Stimulated activated CD4-positive, alpha-beta T cell treated with anti-CD3 and anti-CD28 coated beads, Interleukin-2, amount 100 ng/mL, for 24 hours (primary cell): ENCODE data around the gene PDIA5.

Source experiments
- DNase-seq, 2 donors: peaks; one replicate each; pipeline ENCODE4 v3.0.0-alpha.2; 2020

PDIA5 gene

DNA sequence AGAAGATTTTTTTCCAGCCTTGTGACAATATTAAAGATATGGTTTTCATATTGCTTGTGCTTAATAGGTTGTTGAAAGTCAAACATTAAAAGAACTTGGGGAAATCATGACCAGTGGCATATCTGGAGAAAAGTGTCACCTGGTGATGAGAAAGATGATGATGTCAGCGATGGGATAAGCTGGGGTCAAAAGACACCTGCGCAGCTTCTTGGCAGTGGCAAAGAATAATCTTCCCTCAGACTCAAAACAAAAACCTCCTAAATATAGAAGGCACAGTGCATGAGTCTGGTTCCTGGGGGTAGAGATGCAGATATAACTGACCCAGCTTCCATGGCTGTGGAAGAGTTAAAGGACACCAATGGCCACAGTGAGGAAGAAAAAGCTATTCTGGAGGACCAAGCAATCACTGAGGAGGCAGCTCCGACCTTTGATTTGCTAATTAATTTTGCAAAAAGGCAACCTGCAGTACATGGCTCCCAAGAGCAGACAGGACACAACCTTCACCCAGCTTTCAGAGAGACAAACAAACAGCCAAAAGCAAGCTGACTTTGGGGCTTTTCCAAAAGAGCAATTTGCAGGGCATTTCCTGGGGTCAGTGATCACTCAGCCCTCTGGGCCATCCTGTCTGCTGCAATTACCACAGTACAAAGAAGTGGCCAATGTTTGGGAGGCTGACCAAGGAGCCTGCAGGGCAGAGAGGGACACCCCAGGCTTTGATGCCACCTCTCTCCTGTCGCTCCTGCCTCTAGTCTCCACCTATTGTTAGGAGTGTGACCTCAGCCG lies 21.7 kb upstream of the PDIA5 start:
- DNase-seq, result no peak

DNA sequence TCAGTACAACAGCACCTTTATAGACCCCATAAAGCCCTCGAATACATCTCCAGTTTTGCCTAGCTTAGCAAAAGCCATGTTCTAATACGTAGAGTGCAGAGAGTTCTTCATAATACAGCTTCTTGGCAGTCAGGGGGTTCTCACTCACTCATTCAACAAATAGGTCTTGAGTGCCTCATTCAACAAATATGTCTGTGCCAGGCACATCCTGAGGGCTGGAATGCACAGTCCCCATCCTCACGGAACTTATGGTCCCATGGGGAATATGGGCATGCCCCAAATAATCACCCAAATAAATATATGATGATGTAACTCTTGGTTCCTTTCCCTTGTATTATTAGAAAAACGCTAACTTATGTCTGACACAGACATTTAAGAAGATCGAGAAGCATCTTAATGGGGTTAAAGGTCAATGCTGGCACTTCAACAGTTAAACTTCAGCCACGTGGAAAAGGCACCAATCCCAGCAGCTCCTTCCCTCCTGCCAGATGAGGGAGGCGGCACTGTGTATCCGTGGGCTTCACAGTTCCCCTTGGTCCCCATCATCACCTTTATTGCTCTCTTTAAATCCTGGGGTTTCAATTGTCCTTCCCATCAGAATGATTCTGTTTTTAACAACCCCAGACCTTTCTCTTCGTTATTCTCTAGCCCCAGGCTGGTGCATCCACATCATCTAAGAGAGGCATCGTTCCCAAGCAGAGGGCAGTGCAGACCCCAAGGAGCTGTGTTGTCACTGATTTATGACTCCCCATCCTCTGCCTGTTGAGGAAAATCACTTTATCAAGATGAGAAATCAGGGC lies 20.4 kb upstream of the PDIA5 start:
- no peak for DNase-seq

DNA sequence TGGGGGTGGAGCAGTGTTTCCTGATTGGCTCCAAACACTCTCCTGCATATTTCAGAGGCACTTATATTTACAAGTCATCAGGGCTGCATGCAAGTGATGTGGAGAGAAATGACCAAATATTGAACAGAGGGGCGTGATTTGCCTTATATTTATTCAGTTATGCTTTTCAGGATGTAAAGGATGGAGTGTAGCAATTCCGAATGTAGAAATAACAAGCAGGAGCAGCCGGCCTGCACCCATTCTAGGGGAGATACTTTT lies 19.8 kb upstream of the PDIA5 start:
- no peak for DNase-seq

DNA sequence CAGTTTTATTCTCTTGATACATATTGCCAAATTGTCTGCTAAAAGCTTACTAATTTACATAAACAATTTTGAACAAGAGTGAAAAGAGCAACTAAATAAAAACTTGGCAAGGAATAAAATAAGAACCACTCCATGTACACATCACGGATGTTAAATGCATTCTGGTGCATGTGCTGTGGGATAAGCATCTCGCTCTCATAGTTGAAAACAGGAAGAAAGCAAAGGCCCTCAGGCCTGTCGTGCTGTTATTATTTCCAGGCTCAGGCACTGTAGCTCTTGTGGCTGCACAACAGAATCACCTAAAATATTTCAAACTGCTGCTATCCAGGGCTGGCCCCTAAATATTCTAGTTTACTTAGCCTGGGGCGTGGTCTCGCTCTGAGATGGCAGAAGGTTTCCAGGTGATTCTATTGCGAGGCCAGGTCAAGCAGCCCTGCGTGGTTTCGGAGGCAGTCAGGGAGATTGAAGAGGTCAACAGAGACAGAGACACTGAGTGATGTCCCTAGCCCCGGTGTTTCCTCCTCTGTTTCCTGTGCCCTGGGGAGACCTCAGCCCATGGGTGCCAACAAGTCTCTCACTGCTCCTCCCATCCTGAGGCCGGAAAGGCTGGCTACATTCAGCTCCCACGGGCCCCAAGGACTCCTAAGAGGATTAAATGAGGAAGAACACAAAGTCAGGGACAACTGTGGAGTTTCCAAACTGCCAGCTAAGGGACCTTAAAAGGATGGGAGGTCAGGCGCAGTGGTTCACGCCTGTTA lies 18.2 kb upstream of the PDIA5 start:
- DNase-seq, result no peak

DNA sequence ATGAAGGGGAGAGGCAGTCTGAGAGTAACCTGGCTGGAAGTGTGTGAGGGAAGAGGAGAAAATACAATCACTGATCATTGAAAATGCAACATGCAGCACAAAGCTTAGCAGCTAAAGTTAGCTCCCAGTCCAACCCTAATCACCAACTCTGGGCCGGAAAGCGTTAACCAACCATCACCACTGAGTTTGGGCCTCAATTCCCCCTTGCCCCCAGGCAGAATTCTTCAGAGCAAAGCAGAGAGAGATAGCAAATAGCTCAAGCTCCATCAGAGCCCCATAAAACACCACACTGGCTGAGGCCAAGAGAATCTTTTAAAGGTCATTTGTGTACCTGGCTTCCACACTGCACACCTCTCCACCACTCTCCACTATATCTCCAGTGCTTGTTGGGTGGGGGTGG lies 16.2 kb upstream of the PDIA5 start:
- DNase-seq, result no peak

DNA sequence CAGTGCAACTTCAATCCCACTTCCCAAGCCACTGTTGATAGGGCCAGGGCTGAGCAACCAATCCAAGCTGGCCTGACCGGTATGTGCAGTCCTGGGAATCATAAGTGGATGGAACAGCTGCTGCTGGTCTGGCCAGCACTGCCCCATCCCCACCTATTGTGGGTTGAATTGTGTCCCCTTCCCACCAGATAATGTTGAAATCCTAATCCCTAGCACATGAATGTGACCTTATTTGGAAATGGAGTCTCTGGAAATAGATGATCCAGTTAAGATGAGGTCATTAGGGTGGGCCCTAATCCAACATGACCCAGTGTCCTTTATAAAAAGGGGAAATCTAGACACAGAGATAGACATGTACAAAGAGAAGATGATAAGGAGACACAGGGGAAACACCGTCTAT lies 13.7 kb upstream of the PDIA5 start:
- DNase-seq, result no peak

DNA sequence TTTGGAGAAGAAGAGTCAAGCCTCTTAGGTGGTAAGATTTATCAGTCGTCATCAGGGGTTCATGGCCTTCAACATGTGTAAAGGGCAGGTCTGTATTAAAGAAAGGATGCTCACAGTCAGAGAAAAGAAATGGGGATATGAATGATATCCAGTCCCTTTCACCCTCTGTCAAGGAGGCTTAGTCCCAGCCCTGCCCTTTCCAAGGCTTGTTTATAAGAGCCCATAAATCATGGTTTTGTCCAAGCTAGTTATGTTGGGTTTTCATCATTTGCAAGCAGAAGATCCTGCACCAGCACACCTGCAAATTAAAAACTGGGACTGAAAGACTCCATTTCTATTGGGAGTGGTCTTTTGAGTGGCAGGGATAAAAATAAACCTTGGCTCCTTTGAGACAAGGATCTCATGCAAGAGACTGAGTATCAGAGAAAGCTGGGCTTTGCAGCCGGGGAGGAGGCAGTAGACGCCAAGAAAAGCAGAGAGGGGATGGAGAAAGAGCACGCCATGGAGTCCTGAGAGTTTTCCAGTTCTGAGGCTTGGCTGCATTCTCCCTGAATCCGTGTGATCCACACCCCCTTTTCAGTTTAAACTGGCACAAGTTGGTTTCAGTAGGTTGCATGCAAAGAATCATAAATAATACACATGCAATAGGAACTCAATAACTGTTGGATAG lies 12.6 kb upstream of the PDIA5 start:
- no peak for DNase-seq

DNA sequence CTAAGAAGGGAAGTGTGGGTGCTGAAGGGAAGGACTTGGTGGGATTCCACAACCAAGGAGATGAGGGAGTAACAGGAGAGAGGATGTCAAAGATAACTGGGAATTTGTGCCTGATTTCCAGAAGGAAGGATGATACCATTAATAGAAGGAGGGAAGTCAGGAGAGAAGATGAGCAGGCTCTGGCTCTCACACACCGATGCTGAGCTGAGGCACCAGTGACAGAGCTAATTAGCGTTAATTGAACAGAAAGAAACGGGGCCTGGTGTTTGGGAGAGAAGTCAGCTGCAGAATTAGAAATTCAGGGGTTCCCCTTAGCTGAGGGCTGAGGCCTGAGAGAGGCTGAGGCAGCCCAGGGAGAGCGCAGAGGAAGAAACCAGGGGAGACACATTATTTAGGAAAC lies 11.9 kb upstream of the PDIA5 start:
- DNase-seq, result no peak

DNA sequence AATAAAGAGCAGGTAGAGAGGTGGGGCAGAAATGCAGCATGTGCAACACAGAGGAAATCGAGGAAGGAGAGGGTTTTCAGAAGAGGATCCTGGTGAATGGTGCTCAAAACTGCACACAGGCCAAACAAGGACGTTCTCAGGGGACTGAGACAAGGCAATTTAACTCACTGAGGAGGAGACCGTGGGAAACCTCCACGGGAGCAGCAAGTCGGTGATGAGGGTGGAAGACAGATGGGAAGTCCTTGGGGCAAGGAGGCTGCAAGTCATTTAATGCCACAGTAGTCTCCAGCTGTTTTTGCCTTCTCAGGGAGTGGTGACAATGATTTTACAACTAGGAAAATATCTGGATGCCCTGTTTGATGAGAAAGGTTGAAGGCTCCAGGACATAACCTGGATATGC lies 11.5 kb upstream of the PDIA5 start:
- DNase-seq, result no peak

DNA sequence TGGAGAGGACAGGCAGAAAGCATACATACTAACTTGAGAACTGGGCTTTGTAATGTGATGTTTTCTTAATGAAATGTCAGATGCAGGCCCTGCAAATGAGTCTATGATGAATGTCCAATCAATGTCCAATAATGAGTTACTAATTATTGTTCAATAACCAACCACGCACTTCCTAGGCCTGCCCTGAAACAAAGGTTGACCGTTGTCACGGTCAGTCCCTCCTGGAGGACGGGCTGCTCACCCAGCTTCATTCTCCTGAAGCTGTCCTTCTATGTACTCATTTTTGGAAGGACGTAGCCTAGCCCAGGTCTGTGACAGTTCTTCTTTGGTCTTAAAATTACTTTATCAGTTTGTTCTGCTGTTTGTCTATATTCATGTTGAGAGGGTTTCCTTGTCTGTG lies 8.3 kb upstream of the PDIA5 start:
- DNase-seq, result no peak

DNA sequence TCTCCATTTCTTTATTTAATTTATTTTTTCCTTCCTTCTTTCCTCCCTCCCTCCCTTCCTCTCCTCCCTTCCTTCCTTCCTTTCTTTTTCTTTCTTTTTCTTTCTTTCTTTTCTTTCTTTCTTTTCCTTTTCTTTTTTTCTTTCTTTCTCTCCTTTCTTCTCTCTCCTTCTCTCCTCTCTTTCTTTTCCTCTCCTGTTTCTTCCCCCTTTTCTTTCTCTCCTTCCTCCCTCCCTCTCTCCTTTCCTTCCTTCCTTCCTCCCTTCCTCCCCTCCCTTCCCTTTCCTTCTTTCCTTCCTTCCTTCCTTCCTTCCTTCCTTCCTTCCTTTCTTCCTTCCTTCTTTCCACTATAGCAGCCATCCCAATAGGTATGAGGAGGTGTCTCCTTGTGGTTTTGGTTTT lies 6.8 kb upstream of the PDIA5 start:
- DNase-seq, result no peak

DNA sequence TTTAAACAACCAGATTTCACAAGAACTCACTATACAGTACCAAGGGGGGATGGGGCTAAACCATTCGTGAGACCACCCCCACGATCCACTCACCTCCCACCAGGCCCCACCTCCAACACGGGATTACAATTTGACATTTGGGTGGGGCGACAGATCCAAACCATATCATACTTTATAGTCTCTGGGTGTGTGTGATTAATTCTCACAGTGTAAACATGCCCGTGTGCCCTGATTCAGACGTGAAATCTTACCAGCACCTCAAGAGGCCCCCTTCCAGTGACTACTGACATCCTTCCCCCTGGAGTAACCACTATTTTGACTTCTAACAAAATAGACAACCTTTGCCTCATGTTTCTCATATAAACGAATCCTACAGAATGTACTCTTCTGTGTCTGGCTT lies 5.0 kb upstream of the PDIA5 start:
- no peak for DNase-seq

DNA sequence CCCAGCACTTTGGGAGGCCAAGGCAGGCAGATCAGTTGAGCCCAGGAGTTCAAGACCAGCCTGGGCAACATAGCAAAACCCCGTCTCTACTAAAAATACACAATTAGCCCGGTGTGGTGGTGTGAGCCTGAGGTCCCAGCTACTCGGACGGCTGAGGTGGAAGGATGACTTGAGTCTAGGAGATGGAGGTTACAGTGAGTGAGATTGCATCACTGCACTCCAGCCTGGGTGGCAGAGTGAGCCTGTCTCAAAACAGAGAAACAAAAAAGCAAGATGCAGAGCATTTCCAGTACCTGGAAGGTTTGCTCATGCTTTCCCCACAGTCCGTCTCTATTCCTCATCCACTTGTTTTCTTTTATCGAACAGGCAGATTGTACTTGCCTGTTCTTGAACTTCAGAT lies 3.8 kb upstream of the PDIA5 start:
- no peak for DNase-seq

DNA sequence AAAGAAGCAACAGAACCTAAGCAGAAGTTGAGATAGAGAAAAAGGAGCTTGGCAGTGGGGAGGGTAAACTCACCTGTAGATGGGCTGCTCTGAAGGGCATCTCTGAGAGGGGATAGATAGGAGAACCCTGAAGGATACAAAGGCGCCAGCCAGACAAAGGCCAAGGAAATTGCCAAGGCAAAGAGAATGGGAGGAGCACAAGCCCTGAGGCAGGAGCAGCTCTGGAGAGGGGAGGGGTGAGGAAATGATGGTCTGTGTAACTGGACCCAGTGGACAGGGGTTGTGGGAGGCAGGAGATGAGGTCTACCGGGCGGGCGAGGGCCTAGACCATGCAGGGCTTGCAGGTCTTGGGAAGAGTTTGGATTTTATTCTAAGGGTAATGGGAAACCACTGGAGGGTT lies 2.3 kb upstream of the PDIA5 start:
- no peak for DNase-seq

DNA sequence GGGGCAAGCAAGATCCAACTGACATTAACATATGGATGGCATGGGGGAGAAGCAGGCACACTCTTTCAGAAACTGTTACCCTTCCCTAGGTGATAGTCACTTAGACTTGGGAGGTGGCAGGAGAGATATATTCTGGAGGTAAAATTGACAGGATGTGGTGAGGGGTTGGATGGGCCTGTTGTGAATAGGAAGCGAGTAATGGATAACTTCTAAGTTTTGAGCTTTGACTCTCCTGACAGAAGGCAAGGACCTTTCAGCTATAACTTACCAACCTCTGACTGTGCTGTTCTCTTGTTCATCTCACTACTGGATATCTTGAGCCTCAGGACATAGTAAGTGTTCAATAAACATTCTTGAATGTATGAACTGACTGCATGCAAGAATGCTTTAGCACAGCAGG lies 1.9 kb upstream of the PDIA5 start:
- DNase-seq, result no peak

DNA sequence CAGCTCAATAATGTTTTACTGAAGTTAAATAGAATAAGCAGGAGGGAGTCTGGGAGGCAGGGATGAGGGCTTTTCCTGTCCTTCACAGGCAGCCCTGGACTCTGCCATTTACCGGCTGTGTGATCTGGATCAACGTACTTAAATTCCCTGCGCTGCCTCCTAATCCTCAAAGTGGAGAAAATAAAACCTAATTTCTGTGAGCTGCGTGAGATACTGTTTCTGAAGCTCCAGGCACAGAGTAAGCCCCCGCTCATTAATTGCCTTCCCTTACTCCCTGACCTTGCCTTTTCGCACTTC lies 278 bp upstream of the PDIA5 start:
- no peak for DNase-seq

DNA sequence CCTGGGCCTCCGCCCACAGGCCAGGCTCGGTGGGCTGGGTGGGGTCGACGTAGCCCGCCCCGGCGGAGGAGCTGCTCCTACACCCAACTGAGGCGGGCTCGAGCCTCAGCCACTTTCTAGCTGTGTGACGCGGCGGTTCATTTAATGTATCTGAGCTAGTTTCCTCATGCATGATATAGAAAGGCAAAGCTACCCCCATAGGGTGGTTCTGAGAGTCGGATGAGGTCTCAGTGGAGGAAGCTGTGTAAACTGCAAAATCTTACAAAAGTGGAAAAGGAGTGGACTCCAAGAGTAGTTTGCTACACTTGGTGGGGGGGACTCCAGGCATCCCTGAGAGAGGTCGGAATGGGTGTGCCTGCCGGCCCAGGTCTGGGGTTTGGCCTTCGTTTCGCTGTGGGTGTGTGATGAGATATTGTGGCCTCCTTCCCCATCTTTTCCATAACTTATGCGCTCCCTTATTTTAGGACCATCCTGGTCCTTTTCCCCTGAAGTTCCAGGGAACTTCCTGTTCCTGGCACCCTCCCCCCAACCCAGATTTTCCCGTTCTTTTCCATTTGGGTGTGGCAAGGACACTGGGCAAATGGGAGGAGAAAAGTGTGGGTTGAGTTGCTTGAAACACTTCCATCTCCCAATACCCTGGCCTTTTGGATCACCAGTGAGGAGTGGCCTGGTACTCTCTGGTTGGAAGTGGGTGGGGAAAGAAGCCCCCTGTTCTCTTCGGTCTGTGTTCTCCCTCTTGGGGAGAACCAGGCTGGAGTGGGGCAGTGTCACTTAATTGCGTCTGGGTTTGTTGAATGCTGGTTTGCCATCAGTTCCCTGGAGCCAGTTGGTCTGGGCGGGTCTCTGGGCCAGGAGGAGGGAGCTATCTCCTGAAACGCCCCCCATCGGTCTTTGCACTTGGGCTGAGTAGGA lies 1.1 kb downstream of the PDIA5 start:
- DNase-seq, result peak; percentile 40 to 41

DNA sequence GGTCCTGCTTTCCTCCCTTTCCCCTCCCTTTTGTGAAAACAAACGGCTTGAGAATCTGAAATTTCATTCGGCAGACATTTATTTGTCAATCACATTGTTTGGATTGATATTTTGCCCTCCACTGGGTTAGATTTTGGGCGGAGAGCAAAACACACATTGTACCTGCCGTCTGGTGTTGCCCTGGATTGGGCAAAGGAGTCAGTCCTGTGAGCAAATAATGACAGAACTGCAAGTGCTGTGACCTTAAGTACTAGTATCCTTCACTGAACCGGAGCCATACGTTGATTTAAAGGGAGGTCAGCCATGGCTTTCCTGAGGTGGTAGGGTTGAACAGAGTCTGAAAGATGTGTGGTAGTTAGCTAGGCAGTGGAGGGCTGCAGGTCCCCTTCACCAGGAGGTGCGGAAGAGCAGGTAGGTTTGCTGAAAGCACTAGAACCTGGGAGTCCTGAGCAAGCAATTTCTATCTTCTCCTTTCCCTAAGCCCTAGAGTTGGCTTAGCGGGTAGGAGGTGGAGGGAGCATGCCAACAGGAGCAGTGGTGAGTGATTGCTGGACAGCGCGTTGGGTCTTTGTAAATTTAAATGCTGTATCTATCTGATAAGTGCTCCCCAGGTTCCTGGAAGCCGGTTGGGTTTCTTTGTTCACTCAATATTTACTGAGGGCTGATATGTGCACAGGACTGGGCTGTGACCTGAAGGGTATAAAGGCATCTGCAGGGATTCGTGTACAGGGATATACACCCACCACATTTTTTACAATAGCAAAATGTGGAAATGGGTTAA lies 2.0 kb downstream of the PDIA5 start:
- no peak for DNase-seq

DNA sequence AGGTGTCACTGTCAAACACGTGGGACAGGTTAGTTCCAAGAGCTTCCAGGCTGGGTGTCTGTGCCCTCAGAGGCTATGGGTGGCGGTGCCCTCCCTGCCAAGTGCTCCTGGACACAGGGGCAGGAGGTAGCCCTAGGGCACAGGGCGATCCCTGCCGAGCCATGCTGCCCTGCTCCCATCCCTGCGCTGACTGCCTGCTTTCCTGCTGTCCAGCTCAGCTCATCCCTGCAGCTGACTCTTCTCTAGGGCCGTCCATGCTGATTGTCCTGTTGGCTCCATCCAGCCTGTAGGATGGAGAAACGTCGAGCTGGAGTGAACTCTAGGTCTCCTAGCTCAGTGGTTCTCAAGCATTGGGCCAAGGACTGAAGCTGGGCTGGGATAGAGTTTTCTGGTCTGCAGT lies 3.7 kb downstream of the PDIA5 start:
- no peak for DNase-seq

DNA sequence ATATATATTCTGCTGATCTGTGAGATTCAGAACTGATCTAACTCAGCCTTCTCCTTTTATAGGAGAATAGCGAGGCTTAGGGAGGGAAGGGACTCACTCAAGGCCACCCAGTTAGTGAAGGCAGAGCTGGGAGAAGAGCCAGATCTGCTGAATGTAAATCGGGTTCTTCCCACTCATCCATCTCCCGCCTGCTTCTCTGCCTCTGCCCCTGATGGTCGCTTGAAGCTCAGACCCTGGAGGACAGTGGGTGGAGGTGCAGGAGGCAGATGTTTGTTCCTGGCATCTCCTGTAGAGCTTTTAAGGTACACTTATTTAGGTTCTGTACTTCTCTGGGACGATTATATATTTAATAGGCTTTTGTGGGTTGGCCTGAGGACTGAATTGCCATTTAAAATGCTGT lies 4.3 kb downstream of the PDIA5 start:
- DNase-seq, result no peak

DNA sequence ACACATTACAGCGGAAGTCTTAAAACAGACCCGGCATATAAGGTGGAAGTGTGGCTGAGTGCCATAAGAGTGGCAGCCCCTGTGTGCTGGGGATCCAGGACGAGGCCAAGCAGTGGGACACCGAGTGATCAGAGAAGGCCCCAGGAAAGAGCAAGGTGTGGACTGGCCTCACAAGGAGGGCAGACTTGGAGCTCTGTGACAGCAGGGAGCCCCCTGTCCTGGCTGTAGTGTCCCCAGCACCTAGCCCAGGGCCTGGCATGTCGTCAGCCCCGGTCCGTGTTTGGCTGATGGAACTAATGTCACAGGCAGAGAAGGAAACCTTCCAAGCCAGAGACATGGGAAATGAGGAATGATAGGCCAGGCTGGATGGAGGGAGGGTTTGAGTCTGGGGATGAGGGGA lies 4.8 kb downstream of the PDIA5 start:
- DNase-seq, result no peak

DNA sequence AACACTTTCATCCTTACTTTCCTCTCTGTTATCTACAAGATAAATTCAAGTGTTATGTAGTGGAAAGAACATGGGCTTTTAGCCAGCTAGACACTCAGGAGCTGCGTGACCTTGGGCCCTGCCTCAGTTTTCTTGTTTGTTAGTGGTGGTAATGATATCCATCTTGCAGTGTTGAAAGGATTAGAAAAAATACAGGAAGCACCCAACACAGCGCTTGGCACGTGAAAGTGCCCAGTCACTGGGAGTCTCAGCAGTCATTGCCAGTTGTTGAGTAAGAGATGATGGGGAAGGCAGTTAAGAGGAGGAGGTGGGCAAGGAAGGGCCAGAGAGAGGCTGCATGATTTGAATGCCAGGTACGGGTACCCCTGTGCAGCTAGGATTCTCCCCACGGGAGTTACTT lies 5.3 kb downstream of the PDIA5 start:
- DNase-seq, result no peak
